Neural cell (in vitro differentiated cells): ENCODE data around the gene ENOX1.

Source experiments
- CTCF ChIP-seq: fragments of 450-650 bp; IDR thresholded peaks from 2 replicates; pipeline ENCODE4 v1.5.1; 2014; ENCODE audit warnings: antibody characterized with exemption, mild to moderate bottlenecking, moderate library complexity; ENCODE audit not compliant: poor library complexity, severe bottlenecking
- EP300 ChIP-seq: fragments of 450-650 bp; conservative IDR thresholded peaks from 2 replicates; pipeline ENCODE4 v1.6.1; 2014; ENCODE audit warnings: antibody characterized with exemption, mild to moderate bottlenecking, moderate library complexity; ENCODE audit not compliant: poor library complexity, severe bottlenecking
- EZH2 ChIP-seq: fragments of 200-600, 300-800 bp; shearing (Covaris generic), sonication (generic); IDR thresholded peaks from 2 replicates; pipeline ENCODE4 v1.6.1; 2014; ENCODE audit warnings: antibody characterized with exemption, low read length, borderline replicate concordance, mild to moderate bottlenecking; ENCODE audit not compliant: insufficient read depth, poor library complexity, severe bottlenecking
- POLR2AphosphoS5 ChIP-seq: IDR thresholded peaks from 2 replicates; pipeline ENCODE4 v1.6.1; 2012
- RAD21 ChIP-seq: fragments of 450-650 bp; conservative IDR thresholded peaks from 2 replicates; pipeline ENCODE4 v1.6.1; 2014; ENCODE audit warnings: antibody characterized with exemption, mild to moderate bottlenecking, moderate library complexity

- TF ChIP-seq CTCF (no peak), EZH2 (no peak), EP300 (no peak), RAD21 (no peak), POLR2AphosphoS5 (no peak)
Measured at GRCh38 chr13:43368003-43368402, 418.8 kb downstream of the ENOX1 start.
